Activated T-cell treated with anti-CD3 and anti-CD28 coated beads, Interleukin-2, amount 50 U/mL, for 48 hours (primary cell): ENCODE data around the gene SH3RF3.
A peak's percentile ranks its signal among the peaks of the same experiment; 100 is the strongest.

Experiments
- DNase-seq, 2 experiments: peaks; one replicate each; pipeline ENCODE4 v3.0.0-alpha.2; 2020

The SH3RF3 gene

GRCh38 chr2:109320195-109320922 lies 191.4 kb downstream of the SH3RF3 start:
- DNase-seq, result no peak

GRCh38 chr2:109321570-109321969 lies 192.6 kb downstream of the SH3RF3 start:
- no peak for DNase-seq

- no peak for DNase-seq
Measured at GRCh38 chr2:109322111-109322510, 193.1 kb downstream of the SH3RF3 start.

- DNase-seq, result no peak
Measured at GRCh38 chr2:109322641-109323040, 193.6 kb downstream of the SH3RF3 start.

GRCh38 chr2:109324861-109325260 lies 195.9 kb downstream of the SH3RF3 start:
- DNase-seq, result no peak

- DNase-seq, result no peak
Measured at GRCh38 chr2:109325570-109325969, 196.6 kb downstream of the SH3RF3 start.

GRCh38 chr2:109326306-109326705 lies 197.3 kb downstream of the SH3RF3 start:
- DNase-seq, result no peak

- no peak for DNase-seq
Measured at GRCh38 chr2:109330056-109330455, 201.1 kb downstream of the SH3RF3 start.

- no peak for DNase-seq
Measured at GRCh38 chr2:109331081-109331480, 202.1 kb downstream of the SH3RF3 start.

GRCh38 chr2:109331896-109332848 lies 203.2 kb downstream of the SH3RF3 start:
- DNase-seq, result peak; percentile 39 to 45

- no peak for DNase-seq
Measured at GRCh38 chr2:109332880-109333279, 203.9 kb downstream of the SH3RF3 start.

- DNase-seq, result no peak
Measured at GRCh38 chr2:109333414-109334210, 204.6 kb downstream of the SH3RF3 start.

GRCh38 chr2:109335631-109336176 lies 206.7 kb downstream of the SH3RF3 start:
- peak in 1 of 2 experiments; percentile 42 for DNase-seq

- no peak for DNase-seq
Measured at GRCh38 chr2:109336296-109336695, 207.3 kb downstream of the SH3RF3 start.

GRCh38 chr2:109337221-109337620 lies 208.2 kb downstream of the SH3RF3 start:
- DNase-seq, result no peak

- DNase-seq, result no peak
Measured at GRCh38 chr2:109339519-109339966, 210.5 kb downstream of the SH3RF3 start.

GRCh38 chr2:109340381-109340780 lies 211.4 kb downstream of the SH3RF3 start:
- no peak for DNase-seq

- no peak for DNase-seq
Measured at GRCh38 chr2:109341355-109342255, 212.6 kb downstream of the SH3RF3 start.

GRCh38 chr2:109342256-109342850 lies 213.3 kb downstream of the SH3RF3 start:
- DNase-seq, result no peak

- DNase-seq, result no peak
Measured at GRCh38 chr2:109342930-109343329, 213.9 kb downstream of the SH3RF3 start.

GRCh38 chr2:109343460-109343859 lies 214.5 kb downstream of the SH3RF3 start:
- DNase-seq, result no peak
